Esophagus mucosa (tissue), 1 donor: Measurements from ENCODE around the gene GAPDHS. TPM values are rescaled to one million over a fixed set of nuclear protein-coding genes. Genes with fewer than 3 reads are reported as not detected.

Source experiments
- ATAC-seq: fragments of 200-7000 bp; cut with Tn5 transposase; one replicate; pipeline ENCODE4 v1.9.1; 2020
- total RNA-seq: library from RNA; stranded (reverse); gene quantifications from one replicate; pipeline ENCODE4 v1.2.4, GENCODE V29; 2023
- donor health status: DM: yes; HTN: yes; CAD: no.

Gene GAPDHS
- not detected for total RNA-seq

DNA sequence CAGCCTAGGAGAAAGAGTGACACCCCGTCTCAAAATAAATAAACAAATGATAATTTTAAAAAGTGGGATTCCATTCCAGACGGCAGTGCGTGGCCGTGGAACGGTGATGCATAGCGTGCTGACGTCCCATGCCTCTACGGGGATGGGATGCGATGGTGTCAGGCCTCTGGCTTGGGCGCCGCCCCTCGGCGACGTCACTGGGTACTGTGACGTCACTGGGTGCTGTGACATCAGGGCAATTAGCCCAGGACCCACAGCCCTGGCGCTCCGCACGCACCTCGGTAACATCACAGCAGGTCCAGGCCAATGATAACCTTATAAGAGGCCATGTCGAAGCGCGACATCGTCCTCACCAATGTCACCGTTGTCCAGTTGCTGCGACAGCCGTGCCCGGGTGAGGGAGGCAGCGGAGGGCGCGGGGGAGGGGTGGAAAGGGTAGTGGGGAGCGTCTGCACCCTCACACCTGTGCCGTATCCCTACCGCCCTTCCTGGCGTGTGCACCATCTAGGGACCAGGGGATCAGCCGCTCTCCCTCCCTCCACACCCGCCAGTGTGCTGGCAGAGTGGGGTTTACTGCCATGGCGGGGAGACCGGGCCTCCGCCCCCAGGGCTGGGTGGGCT lies at the start of gene GAPDHS:
Gene GAPDHS (plus strand): TSS at position 256 of the 621 bp plus-strand sequence. CDS start 72 bp downstream, at position 328.
- no peak for ATAC-seq

DNA sequence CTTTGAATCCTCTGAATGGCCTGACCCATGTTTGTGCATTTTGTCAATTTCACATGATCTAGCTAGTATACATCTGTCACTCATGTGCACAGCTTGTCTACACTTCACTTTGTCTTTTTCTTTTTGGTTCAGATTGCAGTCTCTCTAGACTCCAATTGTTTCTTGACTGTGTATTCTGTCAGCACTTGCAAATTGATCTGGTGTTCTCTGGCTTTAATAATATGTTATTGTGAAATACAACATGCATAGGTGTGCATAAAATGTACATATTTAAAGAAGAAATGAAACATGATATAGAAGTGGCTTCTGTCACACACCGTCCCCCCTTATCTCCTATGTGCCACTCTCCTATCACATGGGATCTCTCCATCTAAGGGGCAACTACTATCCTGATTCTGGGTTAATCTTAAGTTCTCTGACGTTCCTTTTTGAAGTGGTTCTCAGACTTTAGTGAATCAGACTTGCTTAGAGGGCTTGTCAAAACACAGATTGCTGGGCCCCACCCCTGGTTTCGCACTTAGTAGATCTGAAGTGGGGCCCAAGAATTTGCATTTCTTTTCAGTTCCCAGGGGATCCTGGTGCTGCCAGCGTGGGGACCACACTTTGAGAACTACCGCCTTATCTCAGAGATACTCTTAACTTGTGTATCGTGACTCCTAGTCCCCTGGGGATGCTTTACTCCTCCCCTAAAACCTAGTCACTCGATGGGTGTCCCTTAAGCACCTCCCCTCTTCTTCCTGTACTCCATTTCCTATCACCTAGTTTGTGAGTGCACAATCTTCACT lies 48.8 kb upstream of the GAPDHS start:
- peak; percentile 24 for ATAC-seq

DNA sequence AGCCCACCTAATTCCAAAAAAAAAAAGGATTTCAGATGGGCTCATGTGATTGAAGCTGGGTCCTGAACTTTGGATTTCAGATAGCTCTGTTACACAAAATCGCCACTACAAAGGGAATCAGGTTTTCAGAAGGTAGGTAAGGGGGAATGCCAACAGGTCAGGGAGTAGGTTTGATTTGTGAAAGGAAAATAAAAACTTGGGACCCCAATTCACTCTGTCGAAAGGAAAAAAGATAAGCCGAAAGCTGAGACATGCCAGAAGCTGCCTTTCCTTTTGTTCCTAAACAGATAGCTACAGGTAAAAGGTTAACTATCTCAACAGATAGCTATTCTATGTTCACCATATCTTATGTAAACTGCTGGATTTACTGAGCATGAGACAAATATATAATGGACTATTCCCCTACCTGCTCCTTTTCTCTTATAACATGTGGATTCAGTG lies 47.0 kb upstream of the GAPDHS start:
- ATAC-seq = no peak

DNA sequence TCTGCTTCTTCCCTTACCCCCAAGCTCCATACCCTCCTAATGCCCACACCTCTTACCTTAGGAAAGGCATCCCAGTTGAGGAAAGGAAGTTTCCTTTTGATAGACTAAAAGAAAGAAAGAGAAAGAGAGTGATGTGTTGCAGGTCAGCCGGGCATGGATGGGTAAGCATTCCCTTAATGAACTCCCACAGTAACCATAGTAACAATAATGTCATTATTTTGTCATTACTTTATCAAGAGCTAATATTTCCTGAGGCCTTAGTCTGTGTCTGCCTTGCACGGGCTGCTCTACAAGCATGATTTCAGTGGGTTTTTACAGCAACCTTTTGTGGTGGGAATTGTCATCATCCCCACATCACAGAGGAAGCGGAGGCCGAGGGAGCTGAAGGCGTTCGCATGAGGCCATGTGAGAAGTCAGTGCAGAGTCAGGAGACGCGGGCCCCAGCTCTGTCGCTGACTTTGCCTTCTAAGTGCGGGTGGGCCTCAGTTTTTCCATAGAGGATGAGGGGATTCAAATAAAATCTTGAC lies 45.5 kb upstream of the GAPDHS start:
- no peak for ATAC-seq

DNA sequence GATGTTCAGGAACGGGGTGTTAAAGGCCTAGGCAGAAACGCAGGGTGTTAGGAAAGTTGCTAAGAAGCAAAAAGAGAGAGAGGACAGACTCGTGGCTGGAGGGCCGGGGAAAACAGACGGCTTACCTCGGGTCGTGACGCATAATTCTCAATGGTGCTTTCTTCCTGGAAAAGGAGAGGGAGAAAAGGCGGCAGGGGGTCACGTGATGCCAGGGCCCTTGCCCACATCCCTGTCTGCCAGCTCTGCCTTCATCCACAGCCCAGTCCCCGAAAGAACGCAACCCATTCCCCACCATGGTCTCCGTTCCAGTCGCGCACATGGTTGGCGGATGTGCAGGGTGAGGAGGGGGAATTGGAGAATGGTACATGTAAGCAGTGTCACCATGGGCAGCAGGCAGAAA lies 44.6 kb upstream of the GAPDHS start:
- ATAC-seq = no peak

DNA sequence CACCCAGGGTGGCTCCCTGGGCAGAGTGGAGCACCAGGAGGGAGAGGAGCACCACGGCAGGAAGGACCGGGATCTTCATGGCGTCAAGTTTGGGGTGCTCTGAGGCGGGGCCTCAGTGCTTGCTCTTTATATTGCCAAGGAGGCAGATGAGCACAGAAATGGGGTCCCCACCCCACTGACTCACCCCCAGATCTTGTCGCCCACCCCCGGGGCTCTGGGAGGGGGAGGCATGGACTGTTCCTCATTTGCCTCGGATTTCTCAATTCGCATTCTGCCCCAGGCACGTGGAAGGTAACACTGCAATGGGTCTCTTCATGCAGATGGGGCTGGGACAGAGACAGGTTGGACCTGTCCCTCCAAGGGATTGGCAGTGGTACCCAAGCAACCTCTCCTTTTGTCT lies 42.9 kb upstream of the GAPDHS start, which contains the start of gene KRTDAP:
Gene KRTDAP (minus strand): TSS at position 101 of the 400 bp plus-strand sequence. CDS start 22 bp downstream, at position 79.
- ATAC-seq = peak; percentile 45

DNA sequence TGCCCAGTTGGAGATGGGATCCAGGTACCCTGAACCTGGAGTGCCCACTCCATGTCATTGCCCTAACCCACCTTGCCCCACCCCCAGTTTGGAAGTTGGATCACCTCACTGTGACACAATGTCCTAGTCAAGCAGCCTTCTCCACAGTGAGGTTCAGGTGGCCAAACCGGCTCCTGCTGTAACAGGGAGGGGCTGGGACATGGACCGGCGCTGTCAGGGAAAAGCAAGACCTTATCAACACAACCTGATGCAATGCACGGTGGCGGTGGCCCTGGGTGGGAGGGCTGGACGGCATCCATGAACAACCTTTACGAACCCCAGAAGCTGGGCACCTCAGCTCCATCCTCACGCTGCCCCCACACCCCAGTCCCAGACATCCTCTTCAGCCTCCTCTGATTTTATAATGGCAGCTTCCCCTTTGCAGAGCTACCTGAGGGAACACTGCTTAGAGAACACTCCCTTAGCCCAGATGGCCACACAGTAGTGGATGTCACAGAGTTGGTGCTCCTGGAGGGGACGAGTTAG lies 41.4 kb upstream of the GAPDHS start:
- ATAC-seq = peak; percentile 41

DNA sequence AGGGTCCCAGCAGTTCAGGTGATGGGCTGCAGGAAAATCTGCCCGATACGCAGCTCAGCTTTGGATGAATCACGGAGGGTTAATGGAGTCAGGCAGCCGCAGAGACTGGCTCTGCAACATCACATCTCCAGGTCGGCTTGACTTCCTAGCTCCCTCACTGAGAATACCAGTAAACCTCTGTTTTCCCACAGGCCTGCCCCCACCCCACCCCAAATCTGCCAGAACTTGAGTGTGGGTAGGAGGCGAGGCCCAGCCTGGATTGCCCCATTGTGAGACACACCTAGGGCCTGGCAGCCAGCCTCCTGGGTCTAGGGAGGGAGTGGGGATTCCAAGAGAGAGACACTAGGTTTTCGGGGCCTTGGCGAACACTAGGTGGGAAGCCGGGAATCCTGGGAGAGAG lies 39.3 kb upstream of the GAPDHS start:
- peak; percentile 72 for ATAC-seq

DNA sequence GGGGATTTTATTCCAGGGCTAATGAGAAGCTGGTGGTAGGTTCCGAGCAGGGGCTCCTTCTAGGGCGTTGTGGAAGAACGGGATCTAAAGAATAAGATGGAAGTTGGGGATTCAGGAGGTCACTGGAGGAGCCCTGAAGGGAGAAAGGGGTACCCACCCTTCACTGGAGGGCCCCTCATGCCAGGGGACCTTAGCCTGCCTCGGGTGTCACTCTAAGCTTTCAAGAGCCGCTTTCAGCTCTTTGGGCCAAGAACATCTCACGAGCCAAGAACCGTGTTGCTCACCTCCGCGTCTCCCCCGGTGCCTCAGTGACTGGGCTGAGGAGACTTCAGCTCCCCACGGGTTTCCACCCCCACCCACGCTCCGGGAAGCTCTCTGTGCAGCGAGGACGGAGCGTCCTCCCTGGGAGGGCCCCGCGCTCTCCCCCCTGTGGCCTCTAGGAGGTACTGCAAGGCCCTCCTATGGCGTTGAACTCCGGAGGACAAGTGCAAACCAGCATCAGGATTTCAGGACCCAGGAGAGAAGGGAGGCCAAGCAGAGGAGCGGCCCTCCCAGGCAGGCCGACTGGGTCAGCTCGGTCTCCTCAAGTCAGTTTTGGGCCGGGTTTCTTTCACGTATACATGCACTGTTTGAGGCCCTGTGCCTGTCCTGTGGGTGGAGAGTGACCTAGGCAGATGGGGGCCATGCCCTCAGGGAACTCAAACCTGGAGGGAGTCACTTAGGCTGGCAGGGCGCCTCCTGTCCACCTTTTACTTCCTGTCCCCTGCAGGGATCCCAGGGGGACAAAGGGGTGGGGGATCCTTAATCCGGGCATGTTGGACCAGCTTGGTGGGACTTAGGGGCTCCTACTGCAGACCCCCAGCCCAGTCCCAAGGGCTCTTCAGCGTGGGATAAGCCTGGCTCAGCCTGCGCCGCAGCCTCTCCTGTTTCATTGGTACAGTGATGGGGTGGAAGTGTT lies 37.9 kb upstream of the GAPDHS start:
- ATAC-seq = peak; percentile 88

DNA sequence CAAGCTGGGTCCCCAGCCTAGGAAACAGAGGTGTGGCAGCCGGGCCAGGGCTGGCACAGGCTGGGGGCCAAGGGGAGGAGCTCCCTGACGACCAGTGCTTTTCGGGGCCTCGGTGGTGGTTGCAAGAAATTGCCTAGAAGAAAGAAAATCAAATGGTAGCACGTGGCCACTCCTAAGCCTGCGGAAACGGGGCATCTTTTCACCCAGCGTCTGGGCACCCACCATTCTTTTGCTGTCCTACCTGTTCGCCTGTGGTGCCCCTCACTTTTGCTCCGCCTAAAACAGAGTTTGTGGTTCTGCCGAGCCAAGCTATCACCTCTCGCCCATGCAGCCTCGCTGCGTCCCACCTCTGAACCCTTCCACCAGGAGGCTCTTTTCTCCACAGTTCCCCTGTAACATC lies 35.9 kb upstream of the GAPDHS start:
- ATAC-seq = no peak

DNA sequence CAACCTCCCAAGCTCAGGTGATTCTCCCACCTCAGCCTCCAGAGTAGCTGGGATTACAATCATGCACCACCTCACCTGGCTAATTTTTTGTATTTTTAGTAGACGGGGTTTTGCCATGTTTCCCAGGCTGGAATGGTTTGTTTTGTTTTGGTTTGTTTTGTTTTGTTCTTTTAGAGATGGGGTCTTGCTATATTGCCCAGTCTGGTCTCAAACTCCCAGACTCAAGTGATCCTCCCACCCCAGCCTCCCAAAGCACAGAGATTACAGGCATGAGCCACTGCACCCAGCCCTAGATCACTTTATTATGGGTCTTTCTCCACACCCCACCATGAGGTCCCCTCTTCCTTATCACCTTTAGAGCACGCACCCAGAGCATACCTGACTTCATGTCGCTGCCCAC lies 35.0 kb upstream of the GAPDHS start:
- no peak for ATAC-seq

DNA sequence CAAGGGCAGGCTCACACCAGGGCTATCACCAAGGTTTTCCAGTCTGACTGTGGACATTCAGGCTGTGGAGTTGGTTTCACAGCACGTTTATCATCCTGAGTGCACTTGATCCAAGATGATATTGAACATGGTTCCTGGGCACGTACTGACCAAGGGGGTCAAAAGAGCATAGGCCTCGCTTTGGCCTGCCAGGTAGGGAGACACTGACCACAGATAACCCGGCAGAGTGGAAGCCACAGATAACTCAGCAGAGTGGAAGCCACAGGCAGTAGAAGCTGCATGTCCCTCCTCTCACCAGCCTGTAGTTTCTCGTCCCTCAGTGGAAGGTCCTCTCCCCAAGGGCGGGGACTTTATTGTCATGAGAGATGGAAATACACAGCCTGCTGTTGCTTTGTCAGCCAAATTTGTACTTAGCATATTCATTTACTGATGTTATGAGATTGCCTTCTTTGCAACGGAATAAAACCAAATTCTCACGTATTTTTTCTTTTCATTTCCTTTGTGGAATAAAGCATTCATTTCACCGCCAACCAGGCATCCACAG lies 34.2 kb upstream of the GAPDHS start:
- ATAC-seq = no peak

DNA sequence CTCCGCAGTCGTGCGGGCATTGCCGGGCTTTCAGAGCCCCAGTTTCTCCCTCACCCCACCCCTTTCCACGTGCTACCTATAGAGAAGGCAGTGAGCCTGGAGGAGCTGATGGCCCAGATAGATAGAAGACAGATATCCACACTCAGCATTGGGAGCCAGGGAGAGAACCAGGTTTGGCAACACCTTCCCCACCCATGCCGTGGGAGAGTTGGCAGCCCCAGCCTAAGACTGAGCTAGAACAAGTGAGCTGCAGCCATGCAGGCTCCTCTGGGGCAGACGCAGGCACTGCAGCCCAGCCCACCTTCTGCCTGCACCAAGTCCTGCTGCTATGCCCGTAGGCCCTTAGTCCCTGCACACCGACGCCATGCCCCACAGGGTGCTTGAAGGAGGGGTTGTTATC lies 32.6 kb upstream of the GAPDHS start:
- ATAC-seq = no peak

DNA sequence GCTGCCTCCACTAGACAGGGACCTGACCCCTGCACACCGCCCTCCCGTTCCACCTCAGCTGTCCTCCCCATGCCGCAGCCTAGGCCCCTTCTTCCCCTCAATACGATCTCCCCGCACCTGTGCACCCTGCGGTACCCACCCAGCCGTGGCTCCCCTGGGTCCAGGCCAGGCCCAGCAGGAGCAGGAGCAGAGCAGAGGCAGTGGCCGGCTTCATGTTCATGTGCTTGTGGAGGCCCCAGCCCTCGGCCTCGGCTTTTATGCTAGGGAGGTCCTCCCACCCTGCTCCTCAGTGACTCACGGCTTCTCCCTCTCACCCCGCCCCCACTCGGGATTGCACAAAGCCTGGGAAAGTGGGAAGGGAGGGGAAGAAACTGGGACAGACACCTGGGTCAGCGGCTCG lies 31.6 kb upstream of the GAPDHS start:
- peak; percentile 24 for ATAC-seq

DNA sequence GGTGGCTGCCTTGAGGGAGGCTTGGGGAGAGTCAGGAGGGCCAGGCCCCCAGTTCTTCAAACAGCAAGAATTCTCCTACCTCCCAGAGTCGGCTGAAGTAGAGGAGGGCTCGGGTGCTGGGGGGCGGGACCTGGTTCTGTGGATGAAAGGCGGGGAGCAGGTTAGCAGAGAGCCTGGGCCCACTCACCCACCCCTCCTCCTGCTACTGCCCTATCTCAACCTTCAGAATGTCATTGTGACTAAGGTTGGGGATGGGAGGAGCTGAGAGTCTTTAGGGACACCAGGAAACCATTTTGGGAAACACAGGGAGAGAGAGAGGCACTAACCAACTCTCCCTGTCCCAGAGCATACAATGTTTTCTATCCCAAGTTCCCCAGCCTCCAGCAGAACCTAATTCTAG lies 30.5 kb upstream of the GAPDHS start:
- ATAC-seq = no peak

DNA sequence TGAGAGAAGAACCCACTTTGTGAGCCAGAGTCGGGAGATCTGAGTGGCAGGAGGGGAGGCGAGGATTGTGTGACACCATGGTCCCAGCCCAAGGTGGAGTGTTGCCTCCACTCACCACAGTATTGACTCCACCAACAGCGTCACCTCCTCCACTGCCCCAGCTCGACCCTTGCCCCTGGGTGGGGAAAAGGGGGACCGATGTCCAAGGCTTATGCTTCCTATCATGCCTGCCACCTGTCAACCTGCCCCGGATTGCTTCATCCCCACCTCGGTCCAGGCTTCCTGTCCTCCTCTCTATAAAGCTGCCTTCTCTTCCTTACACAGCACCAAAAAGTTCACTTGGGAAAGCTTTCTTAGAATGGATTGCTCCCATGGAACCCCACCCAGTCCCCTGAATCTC lies 27.2 kb upstream of the GAPDHS start:
- ATAC-seq = no peak

DNA sequence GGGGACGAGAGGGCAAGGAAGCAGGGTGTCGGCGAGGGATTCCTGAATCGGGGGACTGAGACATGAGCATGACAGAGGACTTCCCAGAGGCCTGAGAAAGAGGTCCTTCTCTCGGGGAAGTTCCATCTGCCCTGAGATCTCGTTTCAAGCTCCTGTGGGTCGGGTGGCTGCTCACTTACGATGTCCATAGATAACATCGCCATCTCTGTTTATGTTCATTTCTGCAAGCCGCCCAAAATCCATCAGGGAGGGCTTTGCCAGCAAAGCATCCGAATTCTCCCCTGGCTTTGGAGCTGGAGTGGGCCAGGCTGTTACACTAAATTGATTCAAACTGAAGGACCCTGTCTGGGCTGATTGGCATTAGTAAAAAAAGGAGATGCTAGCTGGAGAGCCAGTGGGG lies 25.7 kb upstream of the GAPDHS start:
- ATAC-seq = no peak

DNA sequence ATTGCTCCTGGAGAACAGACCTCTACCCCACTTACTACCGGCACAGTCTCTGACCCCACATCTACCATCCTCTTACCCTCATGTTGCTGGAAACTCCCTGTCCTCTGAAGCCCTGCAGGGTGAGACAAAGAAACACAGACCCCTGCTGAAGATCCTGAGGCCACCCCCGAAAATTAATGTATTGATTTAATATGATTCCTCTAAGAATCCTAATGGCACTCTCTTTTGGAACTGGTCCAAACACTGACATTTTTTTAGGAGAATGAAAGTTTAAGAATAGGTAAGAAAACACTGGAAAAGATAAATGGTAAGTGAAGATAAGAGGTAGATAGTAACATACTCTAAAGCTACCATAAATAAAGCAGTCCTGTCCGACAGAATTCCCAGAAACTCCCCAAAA lies 25.1 kb upstream of the GAPDHS start:
- ATAC-seq = no peak

DNA sequence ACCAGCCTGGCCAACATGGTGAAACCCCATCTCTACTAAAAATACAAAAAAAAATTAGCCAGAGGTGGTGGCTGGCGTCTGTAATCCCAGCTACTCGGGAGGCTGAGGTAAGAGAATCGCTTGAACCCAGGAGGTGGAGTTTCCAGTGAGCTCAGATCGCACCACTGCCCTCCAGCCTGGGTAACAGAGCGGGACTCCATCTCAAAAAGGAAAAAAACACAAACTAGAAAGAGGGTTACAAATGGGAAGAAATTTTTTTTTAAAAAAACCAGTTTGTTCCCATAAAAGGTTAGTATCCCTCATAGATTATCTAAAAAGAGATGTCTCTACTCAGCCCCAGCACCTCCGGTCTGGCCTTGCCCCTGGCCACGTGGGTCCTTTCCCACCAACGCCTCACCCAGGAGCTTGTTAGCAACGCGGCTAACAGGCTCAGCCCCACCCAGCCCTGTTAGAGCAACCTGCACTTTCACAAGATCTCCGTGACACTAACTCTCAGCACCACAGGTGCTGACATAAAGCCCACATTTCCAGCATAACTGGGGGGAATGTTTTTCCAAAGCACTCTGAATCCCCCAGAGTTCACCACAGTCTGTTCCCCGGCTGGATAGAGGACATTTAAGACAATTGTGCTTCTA lies 24.1 kb upstream of the GAPDHS start:
- ATAC-seq = peak; percentile 68

DNA sequence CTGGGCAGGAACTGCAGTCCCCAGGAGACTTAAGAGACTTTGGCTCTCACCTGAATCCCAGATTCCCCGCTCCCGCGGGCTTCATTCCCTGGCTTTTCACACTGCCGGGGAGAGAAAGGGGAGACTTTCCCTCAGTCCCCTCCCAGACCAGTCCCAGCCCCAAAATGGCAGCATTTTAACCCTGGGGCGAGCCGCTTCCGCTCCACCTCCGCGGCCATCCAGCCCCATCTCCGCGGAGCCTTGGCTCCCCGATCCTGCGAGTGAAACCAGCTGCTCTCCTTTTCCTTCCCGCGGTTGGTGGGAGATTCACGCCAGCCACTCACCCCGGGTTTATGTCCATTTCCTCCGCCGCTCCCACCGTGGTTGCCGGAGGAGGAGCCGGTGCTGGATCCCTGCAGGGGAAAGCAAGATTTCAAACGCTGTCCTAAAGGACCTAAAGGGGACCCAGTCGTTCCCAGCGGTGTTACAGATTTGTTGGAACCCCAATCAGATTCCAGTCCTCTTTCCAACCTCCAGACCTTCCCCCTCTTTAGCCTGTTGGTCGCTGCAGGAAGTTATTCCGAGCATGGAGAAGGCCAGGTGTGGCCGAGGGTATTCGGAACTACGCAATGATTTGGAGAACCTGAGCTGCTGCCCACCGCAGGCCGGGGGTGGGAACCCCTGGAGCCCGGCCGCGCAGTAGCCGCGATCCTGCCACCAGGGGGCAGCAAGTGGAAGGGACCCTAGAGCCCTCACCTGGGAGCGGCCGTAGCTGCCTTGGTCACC lies 23.2 kb upstream of the GAPDHS start:
- ATAC-seq = peak; percentile 69

DNA sequence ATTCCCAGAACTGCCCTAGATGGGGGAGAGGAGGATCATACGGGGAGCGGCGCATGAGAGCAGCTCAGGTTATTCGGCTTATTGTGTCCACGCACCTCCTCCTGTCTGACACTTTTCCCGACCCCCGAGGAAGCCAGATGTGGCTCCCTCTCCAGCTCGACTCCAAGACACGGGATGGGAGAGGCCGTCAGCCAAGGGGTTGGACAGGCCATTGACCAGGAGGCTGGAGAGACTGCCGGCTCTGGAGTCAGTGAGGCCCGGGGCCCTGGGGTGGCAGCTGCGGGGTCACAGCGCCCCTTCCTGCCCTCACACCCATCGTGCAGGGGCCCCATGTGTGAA lies 22.7 kb upstream of the GAPDHS start:
- ATAC-seq = no peak
